Measurements from ENCODE around the gene MSMP.

DNA sequence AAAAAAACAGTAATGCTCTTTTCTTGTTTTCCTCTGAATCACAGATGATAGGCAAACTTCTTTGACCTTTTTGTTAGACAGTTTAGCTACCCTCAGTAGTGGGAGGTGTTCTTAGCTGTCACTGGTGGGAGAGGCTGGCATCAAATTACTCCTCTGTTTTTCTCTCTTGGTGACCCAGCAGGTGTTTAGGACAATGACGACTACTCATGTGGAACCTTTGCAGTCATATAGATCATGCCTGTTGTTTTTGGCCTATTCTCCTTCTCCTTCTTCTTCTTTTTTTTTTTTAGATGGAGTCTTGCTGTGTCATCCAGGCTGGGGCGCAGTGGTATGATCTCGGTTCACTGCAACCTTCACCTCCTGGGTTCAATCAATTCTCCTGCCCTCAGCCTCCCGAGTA is 21.9 kb upstream of the MSMP start:
- TF ChIP-seq CTCF (IDR thresholded peaks at IDR 0.05) (no peak), EP300 (IDR thresholded peaks at IDR 0.05) (no peak)
